ENCODE data around the gene STS.

The STS gene

DNA sequence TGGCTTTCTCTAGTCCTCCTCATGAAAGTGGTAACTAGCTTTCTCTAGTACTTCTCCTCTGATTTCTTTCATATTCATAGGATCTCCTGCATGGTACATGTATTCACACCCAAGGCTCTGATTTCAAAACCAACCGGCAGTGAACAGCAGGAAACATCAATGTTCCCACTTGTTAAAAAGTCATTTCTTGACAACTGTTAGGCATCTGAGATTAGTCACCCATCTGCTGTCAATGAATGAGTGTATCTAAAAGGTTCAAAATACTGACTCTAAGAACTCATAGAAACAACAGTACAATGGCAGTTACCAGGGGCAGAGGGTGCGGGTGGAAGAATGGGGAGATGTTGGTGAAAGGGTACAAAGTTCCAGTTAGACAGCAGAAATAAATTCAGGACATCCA lies 31.9 kb downstream of the STS start:
- Mint-ChIP-seq H3K27me3 (no peaks in the 10 kb centered on the region), H3K27ac (no peak overlapping the region), H3K36me3 (ENCODE audit: low read depth) (no peaks in the 10 kb centered on the region), H3K9me3 (no peaks in the 10 kb centered on the region), H3K4me3 (no peak overlapping the region), H3K4me1 (no peaks in the 10 kb centered on the region)
- DNase-seq: no peak
- ATAC-seq: no peak

DNA sequence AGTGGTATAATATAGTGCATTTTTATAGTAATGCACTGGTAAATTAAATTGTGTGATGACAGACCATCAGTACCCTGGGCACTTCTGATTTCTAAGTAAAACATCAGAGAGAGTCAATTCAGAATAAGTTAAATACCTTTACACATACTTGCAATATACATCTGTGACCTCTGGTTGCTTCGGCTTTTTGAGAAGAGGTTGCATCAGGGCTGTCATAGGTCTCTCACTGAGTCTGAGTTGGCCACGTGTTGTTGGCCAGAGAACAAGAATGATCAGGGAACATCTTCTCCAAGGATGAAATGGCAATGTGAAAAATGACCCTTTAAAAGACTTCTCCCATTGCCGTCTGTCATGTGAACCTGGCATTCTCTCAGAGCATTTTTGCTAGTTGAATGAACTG lies 37.3 kb downstream of the STS start:
- Mint-ChIP-seq H3K27me3 (no peaks in the 10 kb centered on the region), H3K27ac (no peak overlapping the region), H3K4me3 (no peak overlapping the region), H3K4me1 (no peaks in the 10 kb centered on the region), H3K9me3 (no peaks in the 10 kb centered on the region), H3K36me3 (ENCODE audit: low read depth) (no peaks in the 10 kb centered on the region)
- DNase-seq (no peak), ATAC-seq (no peak)

- Mint-ChIP-seq H3K4me3 (no peak overlapping the region), H3K9me3 (no peaks in the 10 kb centered on the region), H3K4me1 (no peaks in the 10 kb centered on the region), H3K27ac (no peak overlapping the region), H3K27me3 (no peaks in the 10 kb centered on the region), H3K36me3 (ENCODE audit: low read depth) (no peaks in the 10 kb centered on the region)
- ATAC-seq (no peak), DNase-seq (no peak)
Observed at GRCh38 chrX:7188672-7189071, 41.2 kb downstream of the STS start.

GRCh38 chrX:7190157-7190556 lies 42.6 kb downstream of the STS start:
- ATAC-seq: no peak
- DNase-seq: no peak
- Mint-ChIP-seq H3K27ac (no peak overlapping the region), H3K4me1 (no peaks in the 10 kb centered on the region), H3K27me3 (no peaks in the 10 kb centered on the region), H3K9me3 (no peaks in the 10 kb centered on the region), H3K36me3 (ENCODE audit: low read depth) (no peaks in the 10 kb centered on the region), H3K4me3 (no peak overlapping the region)

- ATAC-seq (no peak), DNase-seq (no peak)
- Mint-ChIP-seq H3K36me3 (ENCODE audit: low read depth) (no peaks in the 10 kb centered on the region), H3K9me3 (no peaks in the 10 kb centered on the region), H3K27ac (no peak overlapping the region), H3K27me3 (no peaks in the 10 kb centered on the region), H3K4me3 (no peak overlapping the region), H3K4me1 (no peaks in the 10 kb centered on the region)
Observed at GRCh38 chrX:7191681-7192110, 44.2 kb downstream of the STS start.

GRCh38 chrX:7192871-7193270 lies 45.4 kb downstream of the STS start:
- Mint-ChIP-seq H3K27me3 (no peaks in the 10 kb centered on the region), H3K27ac (no peak overlapping the region)

DNA sequence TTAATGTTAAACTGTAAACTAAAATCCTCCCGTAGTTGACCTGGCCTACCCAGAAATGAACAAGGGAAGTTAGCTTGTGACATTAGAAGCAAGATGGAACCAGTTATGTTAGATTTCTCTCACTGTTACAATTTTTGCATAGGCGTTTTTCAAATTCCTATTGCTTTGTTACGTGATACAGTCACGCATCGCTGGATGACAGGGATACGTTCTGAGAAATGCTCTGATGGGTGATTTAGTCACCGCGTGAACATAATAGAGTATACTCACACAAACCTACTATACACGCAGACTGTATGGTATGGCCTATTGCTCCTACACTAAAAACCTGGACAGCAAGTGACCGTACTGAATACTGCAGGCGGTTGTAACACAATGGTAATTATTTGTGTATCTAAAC lies 47.1 kb downstream of the STS start:
- ATAC-seq (no peak), DNase-seq (no peak)
- Mint-ChIP-seq H3K36me3 (ENCODE audit: low read depth) (no peaks in the 10 kb centered on the region), H3K27ac (no peak overlapping the region), H3K4me3 (no peak overlapping the region), H3K4me1 (no peaks in the 10 kb centered on the region), H3K9me3 (no peaks in the 10 kb centered on the region), H3K27me3 (no peaks in the 10 kb centered on the region)

More at GRCh38 chrX:7192871-7193270, 45.4 kb downstream of the STS start:
- ATAC-seq: no peak
- no peaks in the 10 kb centered on the region for H3K36me3 Mint-ChIP-seq (ENCODE audit: low read depth)
- DNase-seq: no peak
- no peak overlapping the region for H3K4me3 Mint-ChIP-seq
- H3K4me1 Mint-ChIP-seq: no peaks in the 10 kb centered on the region
- no peaks in the 10 kb centered on the region for H3K9me3 Mint-ChIP-seq

Measured in activated naive CD8-positive, alpha-beta T cell treated with anti-CD3 and anti-CD28 coated beads, Interleukin-2, amount 50 U/mL, for 24 hours (primary cell).